HCT116 (cell line): ENCODE data around the gene TFDP1. TPM values are rescaled to one million over a fixed set of nuclear protein-coding genes. Genes with fewer than 3 reads are reported as not detected.

Experiments used
- ATAC-seq: fragments of 200-7000 bp; cut with Tn5 transposase; 2 replicates; pipeline ENCODE4 v1.9.1; 2020; ENCODE audit warnings: mild to moderate bottlenecking, moderate library complexity
- BruUV-seq: library from RNA; stranded (reverse); fragments of 400-500 nt; replicated peaks from 2 replicates; lab custom pipeline; 2021; lab: Mats Ljungman, UMichigan
- CTCF ChIA-PET: fragments of 300-600 bp; sonication (Branson Sonifier 250); formaldehyde crosslinking; loops from one replicate; lab custom pipeline; 2021; ENCODE audit warnings: antibody characterized with exemption; lab: Charles Lee
- POLR2A ChIA-PET: fragments of 300-600, 350-600 bp; sonication (Branson Sonifier 250); formaldehyde crosslinking; loops from one replicate; lab custom pipeline; 2021; ENCODE audit warnings: antibody characterized with exemption; lab: Charles Lee
- RAD21 ChIA-PET, 2 experiments: fragments of 300-600 bp; sonication (Branson Sonifier 250); formaldehyde crosslinking; loops; one replicate each; lab custom pipeline; 2023; ENCODE audit warnings: low total read pairs in 2 of 2; ENCODE audit not compliant: uncharacterized antibody in 2 of 2, unreplicated experiment in 2 of 2, low non-redundant PET in 1 of 2; lab: Charles Lee
- DNase-seq: peaks from one replicate; pipeline ENCODE4 v3.0.0-alpha.2; 2010; ENCODE audit warnings: low read depth, low spot score
- H2AFZ ChIP-seq: fragments of 200-600 bp; shearing (Covaris generic), sonication (generic); 2 replicates; pipeline ENCODE4 v1.6.1; 2017; ENCODE audit warnings: low read depth, mixed run types, mixed read lengths, antibody characterized with exemption, low read length; ENCODE audit not compliant: poor library complexity, severe bottlenecking
- H3K27ac ChIP-seq: 2 replicates; pipeline ENCODE4 v1.5.1; 2012; ENCODE audit warnings: low read depth, low read length
- H3K27me3 ChIP-seq: fragments of 200-600 bp; sonication (generic); 2 replicates; pipeline ENCODE4 v1.6.1; 2016; ENCODE audit warnings: mixed run types, low read length, mixed read lengths; ENCODE audit not compliant: insufficient read depth
- H3K36me3 ChIP-seq, 2 experiments: fragments of 200-500 bp in 1 of 2; fragments of 200-600 bp in 1 of 2; sonication (Bioruptor generic) in 1 of 2; sonication (generic) in 1 of 2; 2 replicates each; pipeline versions ENCODE4 v1.5.1 to v1.6.1; 2014 to 2016; ENCODE audit warnings: low read length in 2 of 2, inconsistent platforms in 1 of 2, mixed read lengths in 1 of 2, mixed run types in 1 of 2; ENCODE audit not compliant: insufficient read depth in 2 of 2, control insufficient read depth in 1 of 2
- H3K4me1 ChIP-seq, 2 experiments: fragments of 200-600 bp in 1 of 2; sonication (generic) in 1 of 2; 2 replicates each; pipeline versions ENCODE4 v1.5.1 to v1.6.1; 2012 to 2017; ENCODE audit warnings: low read length in 2 of 2, inconsistent platforms in 1 of 2, mild to moderate bottlenecking in 1 of 2, mixed read lengths in 1 of 2, mixed run types in 1 of 2, moderate library complexity in 1 of 2; ENCODE audit not compliant: insufficient read depth in 2 of 2, control insufficient read depth in 1 of 2
- H3K4me2 ChIP-seq: fragments of 200-600 bp; sonication (generic); 2 replicates; pipeline ENCODE4 v1.6.1; 2017; ENCODE audit warnings: mixed run types, low read length, mixed read lengths
- H3K4me3 ChIP-seq, 2 experiments: fragments of 200-600 bp in 1 of 2; sonication (generic) in 1 of 2; replicated peaks in 1 of 2; 2 replicates each; pipeline ENCODE4 v1.5.1; 2011 to 2016; ENCODE audit warnings: low read length in 2 of 2, control low read depth in 1 of 2, low read depth in 1 of 2, mild to moderate bottlenecking in 1 of 2, mixed read lengths in 1 of 2, mixed run types in 1 of 2
- H3K79me2 ChIP-seq: fragments of 200-600 bp; sonication (generic); 2 replicates; pipeline ENCODE4 v1.6.1; 2017; ENCODE audit warnings: mild to moderate bottlenecking, mixed run types, low read length, moderate library complexity, mixed read lengths; ENCODE audit not compliant: insufficient read depth
- H3K9ac ChIP-seq: fragments of 200-600 bp; sonication (generic); 2 replicates; pipeline ENCODE4 v1.6.1; 2016; ENCODE audit warnings: low read length, mixed read lengths
- H3K9me2 ChIP-seq: fragments of 200-600 bp; sonication (generic), shearing (Covaris generic); 2 replicates; pipeline ENCODE4 v1.6.1; 2017; ENCODE audit warnings: mixed run types, mild to moderate bottlenecking, moderate library complexity; ENCODE audit not compliant: insufficient read depth
- H3K9me3 ChIP-seq, 2 experiments: fragments of 200-500 bp in 1 of 2; fragments of 200-600 bp in 1 of 2; sonication (Bioruptor generic) in 1 of 2; sonication (generic) in 1 of 2; 2 replicates each; pipeline ENCODE4 v1.6.1; 2014 to 2017; ENCODE audit warnings: low read length in 2 of 2, mixed read lengths in 2 of 2, inconsistent platforms in 1 of 2, low read depth in 1 of 2, mild to moderate bottlenecking in 1 of 2, mixed run types in 1 of 2, moderate library complexity in 1 of 2; ENCODE audit not compliant: control insufficient read depth in 1 of 2, insufficient read depth in 1 of 2
- H4K20me1 ChIP-seq: fragments of 200-600 bp; sonication (generic), shearing (Covaris generic); 2 replicates; pipeline ENCODE4 v1.6.1; 2017; ENCODE audit warnings: mixed run types, mild to moderate bottlenecking, moderate library complexity; ENCODE audit not compliant: insufficient read depth
- CBX3 ChIP-seq: IDR thresholded peaks from 2 replicates; pipeline ENCODE4 v1.6.1; 2012; ENCODE audit warnings: low read depth
- CEBPB ChIP-seq: IDR thresholded peaks from 2 replicates; pipeline ENCODE4 v1.6.1; 2012; ENCODE audit warnings: low read depth
- EGR1 ChIP-seq: IDR thresholded peaks from 2 replicates; pipeline ENCODE4 v1.6.1; 2012; ENCODE audit warnings: low read depth
- ELF1 ChIP-seq: IDR thresholded peaks from 2 replicates; pipeline ENCODE4 v1.6.1; 2012; ENCODE audit warnings: low read depth, borderline replicate concordance
- EZH2phosphoT487 ChIP-seq: fragments of 200-600 bp; IDR thresholded peaks from 2 replicates; pipeline ENCODE4 v1.6.1; 2018; ENCODE audit warnings: antibody characterized with exemption, borderline replicate concordance
- JUND ChIP-seq: IDR thresholded peaks from 2 replicates; pipeline ENCODE4 v1.6.1; 2012
- POLR2A ChIP-seq: IDR thresholded peaks from 2 replicates; pipeline ENCODE4 v1.7.0; 2011; ENCODE audit warnings: borderline replicate concordance; ENCODE audit not compliant: insufficient read depth, insufficient read length; ENCODE audit errors: extremely low read depth
- POLR2AphosphoS5 ChIP-seq: IDR thresholded peaks from 2 replicates; pipeline ENCODE4 v1.6.1; 2011; ENCODE audit warnings: mild to moderate bottlenecking, low read depth, low read length, moderate library complexity
- RAD21 ChIP-seq: IDR thresholded peaks from 2 replicates; pipeline ENCODE4 v1.6.1; 2012; ENCODE audit warnings: low read depth, mild to moderate bottlenecking
- SIN3A ChIP-seq: IDR thresholded peaks from 2 replicates; pipeline ENCODE4 v1.6.1; 2012; ENCODE audit warnings: low read depth
- SP1 ChIP-seq: IDR thresholded peaks from 2 replicates; pipeline ENCODE4 v1.6.1; 2012; ENCODE audit warnings: low read depth
- YY1 ChIP-seq: IDR thresholded peaks from 2 replicates; pipeline ENCODE4 v1.6.1; 2011; ENCODE audit warnings: low read length, low read depth, moderate library complexity, mild to moderate bottlenecking; ENCODE audit not compliant: insufficient replicate concordance; ENCODE audit errors: extremely low read depth
- ZFX ChIP-seq: fragments of 450-650 bp; IDR thresholded peaks from 2 replicates; pipeline ENCODE4 v1.6.1; 2017
- intact Hi-C: fragments of 100-400 bp; cut with micrococcal nuclease; formaldehyde crosslinking; loops from 2 replicates; pipeline ENCODE4 v1.10.0; 2022
- total RNA-seq: library from RNA; stranded (reverse); gene quantifications from one replicate; pipeline ENCODE4 v1.2.1, GENCODE V29; 2021; ENCODE audit not compliant: unreplicated experiment
- TF ChIP-seq, protein P1 (sequence below): IDR thresholded peaks from 2 replicates; pipeline ENCODE4 v1.6.1; 2012; ENCODE audit warnings: low read depth
- TF ChIP-seq, protein P2 (sequence below): IDR thresholded peaks from 2 replicates; pipeline ENCODE4 v1.6.1; 2012
- TF ChIP-seq, protein P3 (sequence below): IDR thresholded peaks from 2 replicates; pipeline ENCODE4 v1.6.1; 2012

The TFDP1 gene
- total RNA-seq, 1 experiment from 2014 or later: 169 TPM

DNA sequence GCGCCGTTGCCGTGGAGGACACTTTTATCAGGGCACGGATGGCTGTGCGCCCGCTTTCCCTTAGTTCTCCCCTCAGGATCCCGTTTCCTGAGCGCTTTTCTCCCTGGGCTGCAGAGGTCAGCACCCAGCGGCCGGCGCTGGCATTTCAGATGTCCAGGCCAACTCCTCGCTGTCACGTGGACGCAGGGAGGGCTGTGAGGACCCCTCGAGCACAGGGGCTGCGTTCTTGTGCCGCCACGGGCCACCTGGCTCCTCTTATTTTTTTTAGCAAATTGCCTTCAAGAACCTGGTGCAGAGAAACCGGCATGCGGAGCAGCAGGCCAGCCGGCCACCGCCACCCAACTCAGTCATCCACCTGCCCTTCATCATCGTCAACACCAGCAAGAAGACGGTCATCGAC is 51.2 kb downstream of the TFDP1 start:
- POLR2A ChIA-PET: no interaction called here
- intact Hi-C loops: no loop called here

DNA sequence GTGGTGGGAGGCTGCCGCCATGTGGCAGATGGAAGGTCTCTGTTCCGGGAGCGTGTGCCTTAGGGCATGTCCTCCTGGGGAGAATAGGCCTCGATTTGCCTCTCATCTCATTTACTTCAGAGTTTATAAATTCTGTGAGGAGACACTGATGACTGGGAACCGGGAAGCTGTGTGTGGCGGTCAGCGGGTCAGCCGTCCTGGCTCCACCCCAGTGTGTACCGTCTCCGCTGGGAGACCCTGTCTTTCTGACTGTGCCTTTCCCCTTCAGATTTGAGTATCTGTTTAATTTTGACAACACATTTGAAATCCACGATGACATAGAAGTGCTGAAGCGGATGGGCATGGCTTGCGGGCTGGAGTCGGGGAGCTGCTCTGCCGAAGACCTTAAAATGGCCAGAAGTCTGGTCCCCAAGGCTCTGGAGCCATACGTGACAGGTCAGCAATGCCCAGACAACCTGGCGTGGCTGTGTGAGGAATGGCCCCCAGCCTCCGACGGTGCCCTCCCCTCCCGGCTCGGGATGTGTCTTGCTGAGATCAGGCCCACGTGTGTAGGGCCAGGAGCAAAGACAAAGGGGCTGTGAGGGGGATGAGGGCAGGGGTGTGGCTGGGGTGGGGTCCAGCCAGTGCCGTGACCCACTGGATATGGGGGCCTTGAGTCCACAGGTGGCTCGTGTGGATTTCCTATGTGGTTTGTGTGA is 51.9 kb downstream of the TFDP1 start:
- BruUV-seq: no TSS peak
- Histone ChIP-seq H3K4me3 (no peak overlapping the region), H3K36me3 (peaks cover 38 to 81% of the 10 kb centered on the region in 2 experiments; a peak in 3 of 4 replicates), H2AFZ (no peak overlapping the region), H3K27ac (no peak overlapping the region), H3K9ac (no peak overlapping the region), H3K4me1 (no peaks in the 10 kb centered on the region), H3K4me2 (no peak overlapping the region), H3K9me3 (no peaks in the 10 kb centered on the region), H3K27me3 (no peaks in the 10 kb centered on the region), H3K79me2 (peaks cover 22% of the 10 kb centered on the region; the same call in 1 of the 2 replicates), H4K20me1 (no peaks in the 10 kb centered on the region), H3K9me2 (no peaks in the 10 kb centered on the region)
- POLR2A ChIA-PET: no interaction called here
- DNase-seq: no peak
- intact Hi-C loops: no loop called here
- CTCF ChIA-PET: no interaction called here
- ATAC-seq: no peak
- RAD21 ChIA-PET: no interaction called here
- TF ChIP-seq YY1 (no peak), ELF1 (no peak), JUND (no peak), SIN3A (no peak), SP1 (no peak), EZH2phosphoT487 (no peak), POLR2AphosphoS5 (no peak), EGR1 (no peak), CBX3 (no peak), ZFX (no peak), POLR2A (no peak), RAD21 (no peak)
- TF ChIP-seq, protein P1, sequence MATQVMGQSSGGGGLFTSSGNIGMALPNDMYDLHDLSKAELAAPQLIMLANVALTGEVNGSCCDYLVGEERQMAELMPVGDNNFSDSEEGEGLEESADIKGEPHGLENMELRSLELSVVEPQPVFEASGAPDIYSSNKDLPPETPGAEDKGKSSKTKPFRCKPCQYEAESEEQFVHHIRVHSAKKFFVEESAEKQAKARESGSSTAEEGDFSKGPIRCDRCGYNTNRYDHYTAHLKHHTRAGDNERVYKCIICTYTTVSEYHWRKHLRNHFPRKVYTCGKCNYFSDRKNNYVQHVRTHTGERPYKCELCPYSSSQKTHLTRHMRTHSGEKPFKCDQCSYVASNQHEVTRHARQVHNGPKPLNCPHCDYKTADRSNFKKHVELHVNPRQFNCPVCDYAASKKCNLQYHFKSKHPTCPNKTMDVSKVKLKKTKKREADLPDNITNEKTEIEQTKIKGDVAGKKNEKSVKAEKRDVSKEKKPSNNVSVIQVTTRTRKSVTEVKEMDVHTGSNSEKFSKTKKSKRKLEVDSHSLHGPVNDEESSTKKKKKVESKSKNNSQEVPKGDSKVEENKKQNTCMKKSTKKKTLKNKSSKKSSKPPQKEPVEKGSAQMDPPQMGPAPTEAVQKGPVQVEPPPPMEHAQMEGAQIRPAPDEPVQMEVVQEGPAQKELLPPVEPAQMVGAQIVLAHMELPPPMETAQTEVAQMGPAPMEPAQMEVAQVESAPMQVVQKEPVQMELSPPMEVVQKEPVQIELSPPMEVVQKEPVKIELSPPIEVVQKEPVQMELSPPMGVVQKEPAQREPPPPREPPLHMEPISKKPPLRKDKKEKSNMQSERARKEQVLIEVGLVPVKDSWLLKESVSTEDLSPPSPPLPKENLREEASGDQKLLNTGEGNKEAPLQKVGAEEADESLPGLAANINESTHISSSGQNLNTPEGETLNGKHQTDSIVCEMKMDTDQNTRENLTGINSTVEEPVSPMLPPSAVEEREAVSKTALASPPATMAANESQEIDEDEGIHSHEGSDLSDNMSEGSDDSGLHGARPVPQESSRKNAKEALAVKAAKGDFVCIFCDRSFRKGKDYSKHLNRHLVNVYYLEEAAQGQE: no peak
- TF ChIP-seq, protein P2, sequence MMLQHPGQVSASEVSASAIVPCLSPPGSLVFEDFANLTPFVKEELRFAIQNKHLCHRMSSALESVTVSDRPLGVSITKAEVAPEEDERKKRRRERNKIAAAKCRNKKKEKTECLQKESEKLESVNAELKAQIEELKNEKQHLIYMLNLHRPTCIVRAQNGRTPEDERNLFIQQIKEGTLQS: no peak

More for the DNA sequence above, 51.2 kb downstream of the TFDP1 start:
- Histone ChIP-seq H4K20me1 (no peaks in the 10 kb centered on the region), H3K9me3 (no peaks in the 10 kb centered on the region), H3K27me3 (no peaks in the 10 kb centered on the region), H3K4me1 (no peaks in the 10 kb centered on the region), H3K9ac (no peak overlapping the region), H3K79me2 (peaks cover 29% of the 10 kb centered on the region), H3K9me2 (no peaks in the 10 kb centered on the region), H3K4me2 (no peak overlapping the region), H2AFZ (no peak overlapping the region), H3K27ac (no peak overlapping the region), H3K36me3 (peaks cover 41 to 85% of the 10 kb centered on the region in 2 experiments), H3K4me3 (no peak overlapping the region)
- no TSS peak for BruUV-seq
- TF ChIP-seq EGR1: no peak
- no peak for TF ChIP-seq POLR2AphosphoS5
- TF ChIP-seq RAD21: no peak
- TF ChIP-seq ELF1: no peak
- TF ChIP-seq, protein P3, sequence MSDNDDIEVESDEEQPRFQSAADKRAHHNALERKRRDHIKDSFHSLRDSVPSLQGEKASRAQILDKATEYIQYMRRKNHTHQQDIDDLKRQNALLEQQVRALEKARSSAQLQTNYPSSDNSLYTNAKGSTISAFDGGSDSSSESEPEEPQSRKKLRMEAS: no peak
- no peak for TF ChIP-seq EZH2phosphoT487
- TF ChIP-seq SP1: no peak
- no peak for TF ChIP-seq CEBPB
- DNase-seq (no peak), ATAC-seq (no peak)
- CTCF ChIA-PET: no interaction called here
- RAD21 ChIA-PET: no interaction called here
